ENCODE results near the gene IDH1. TPM values are rescaled to one million over a fixed set of nuclear protein-coding genes. Genes with fewer than 3 reads are reported as not detected.

Gene IDH1
- total and polyA plus RNA-seq, 2 of the 8 experiments (the other 6 are each of a cell fraction or from before 2014, with no cell fraction given) = 174 to 398 TPM

- TF ChIP-seq CHD7 (IDR thresholded peaks at IDR 0.05; ENCODE audit: insufficient replicate concordance, low read length) (no peak), SIX5 (IDR thresholded peaks at IDR 0.05; ENCODE audit: low read depth, low read length) (no peak), POLR2A (IDR thresholded peaks at IDR 0.05; ENCODE audit: control extremely low read depth in 1 of 2, low read depth in 2 of 2, low read length in 2 of 2) (no peak; a peak in 1 of 3 replicates), CTCF (IDR thresholded peaks at IDR 0.05; ENCODE audit: control extremely low read depth in 1 of 3, insufficient read depth in 1 of 3, low read depth in 1 of 3, low read length in 3 of 3) (no peak), SIN3A (conservative IDR thresholded peaks at IDR 0.05 in 1 of 2, IDR thresholded peaks at IDR 0.05 in 1 of 2; ENCODE audit: low read depth in 1 of 2, low read length in 2 of 2) (no peak), KDM4A (IDR thresholded peaks at IDR 0.05; ENCODE audit: low read depth, low read length, severe bottlenecking) (no peak), SRF (IDR thresholded peaks at IDR 0.05; ENCODE audit: low read depth, low read length) (no peak), KDM1A (IDR thresholded peaks at IDR 0.05; ENCODE audit: borderline replicate concordance, low read length) (no peak), CTBP2 (IDR thresholded peaks at IDR 0.05; ENCODE audit: borderline replicate concordance, insufficient read depth, insufficient read length, low read length) (no peak)
These were observed 9.1 kb downstream of the IDH1 start (continued) for GRCh38 chr2:208245746-208246145.

Data from H1 (cell line).